Ishikawa (cell line): ENCODE results near the gene PHF1.

Experiments
- CEBPB ChIP-seq: IDR thresholded peaks from 2 replicates; pipeline ENCODE4 v1.6.1; 2012
- FOXM1 ChIP-seq: IDR thresholded peaks from 2 replicates; pipeline ENCODE4 v1.6.1; 2012; ENCODE audit warnings: low read depth, borderline replicate concordance
- TAF1 ChIP-seq: IDR thresholded peaks from 2 replicates; pipeline ENCODE4 v1.6.1; 2012; ENCODE audit warnings: low read depth, mild to moderate bottlenecking
- TCF12 ChIP-seq: IDR thresholded peaks from 2 replicates; pipeline ENCODE4 v1.6.1; 2012; ENCODE audit warnings: low read depth
- YY1 ChIP-seq: IDR thresholded peaks from 2 replicates; pipeline ENCODE4 v1.6.1; 2012; ENCODE audit warnings: low read depth
- TF ChIP-seq, protein P1 (sequence below): IDR thresholded peaks from 2 replicates; pipeline ENCODE4 v1.6.1; 2012

DNA sequence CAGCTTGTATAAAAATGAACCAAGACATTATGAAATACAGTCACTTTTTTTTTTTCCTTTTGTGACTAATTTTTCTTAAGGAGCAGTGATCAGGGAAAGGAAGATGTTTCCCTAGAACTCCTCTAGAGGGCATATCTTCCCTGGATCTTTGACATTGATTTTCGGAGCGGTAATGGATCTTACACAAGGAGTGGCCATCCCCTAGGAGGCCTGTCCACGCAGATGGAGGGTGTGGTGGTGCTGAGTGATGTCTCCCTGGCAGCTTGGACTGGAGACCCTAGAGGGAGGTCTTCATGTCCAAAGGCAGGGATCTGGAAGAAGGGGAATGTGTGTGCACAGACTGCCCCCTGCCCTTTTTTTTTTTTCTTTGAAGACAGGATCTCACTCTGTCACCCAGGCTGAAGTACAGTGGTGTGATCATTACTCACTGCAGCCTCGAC, 26.2 kb upstream of the PHF1 start:
- TF ChIP-seq TCF12 (no peak), FOXM1 (no peak), TAF1 (no peak), YY1 (no peak), CEBPB (no peak)
- TF ChIP-seq, protein P1, sequence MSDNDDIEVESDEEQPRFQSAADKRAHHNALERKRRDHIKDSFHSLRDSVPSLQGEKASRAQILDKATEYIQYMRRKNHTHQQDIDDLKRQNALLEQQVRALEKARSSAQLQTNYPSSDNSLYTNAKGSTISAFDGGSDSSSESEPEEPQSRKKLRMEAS = no peak
